HepG2 (cell line): Measurements from ENCODE around the gene NRG3. TPM values are rescaled to one million over a fixed set of nuclear protein-coding genes. Genes with fewer than 3 reads are reported as not detected.

Source experiments
- ATAC-seq: fragments of 200-7000 bp; cut with Tn5 transposase; 3 replicates; pipeline ENCODE4 v1.9.1; 2020; ENCODE audit warnings: mild to moderate bottlenecking, moderate library complexity
- BruUV-seq: library from RNA; stranded (reverse); fragments of 400-500 nt; replicated peaks from 2 replicates; lab custom pipeline; 2021; lab: Mats Ljungman, UMichigan
- CTCF ChIA-PET: fragments of 300-600 bp; formaldehyde crosslinking; extraction: SDS; loops from one replicate; lab custom pipeline; 2021; ENCODE audit warnings: low total read pairs, inconsistent platforms, low intra/inter-chr PET ratio; lab: Yijun Ruan, JAX
- POLR2A ChIA-PET: fragments of 350-600 bp; sonication (Branson Sonifier 250); formaldehyde crosslinking; loops from one replicate; lab custom pipeline; 2020; ENCODE audit warnings: antibody characterized with exemption, inconsistent platforms; lab: Yijun Ruan, JAX
- DNase-seq: peaks from one replicate; pipeline ENCODE4 v3.0.0-alpha.2; 2015; ENCODE audit warnings: low spot score
- FAIRE-seq: peaks from 3 replicates; lab custom pipeline; 2011; peaks lifted over from hg19 to GRCh38; lab: Jason Lieb, UNC
- H2AFZ ChIP-seq: one replicate; pipeline ENCODE4 v1.6.1; 2011; ENCODE audit warnings: low read length, inconsistent platforms
- H3K27ac ChIP-seq: fragments of 300-600 bp; 3 replicates; pipeline ENCODE4 v1.8.0; 2011; ENCODE audit warnings: mixed run types, mild to moderate bottlenecking, mixed read lengths, low read length, inconsistent platforms; ENCODE audit not compliant: insufficient read depth; ENCODE audit errors: extremely low read length
- H3K27me3 ChIP-seq, 2 experiments: fragments of 200-600 bp in 1 of 2; 2 replicates in 1 of 2; 3 replicates in 1 of 2; pipeline versions ENCODE4 v1.6.0 to v1.8.0; 2011; ENCODE audit warnings: low read length in 2 of 2, mild to moderate bottlenecking in 2 of 2, moderate library complexity in 2 of 2, inconsistent platforms in 1 of 2; ENCODE audit not compliant: insufficient read depth in 2 of 2, control insufficient read depth in 1 of 2
- H3K36me3 ChIP-seq, 2 experiments: fragments of 200-600 bp in 1 of 2; replicated peaks in 1 of 2; 2 replicates in 1 of 2; 3 replicates in 1 of 2; pipeline versions ENCODE4 v1.5.1 to v1.8.0; 2011; ENCODE audit warnings: low read length in 2 of 2, inconsistent platforms in 1 of 2; ENCODE audit not compliant: insufficient read depth in 2 of 2, control insufficient read depth in 1 of 2
- H3K4me1 ChIP-seq: 2 replicates; pipeline ENCODE4 v1.5.1; 2012; ENCODE audit warnings: low read length, inconsistent platforms; ENCODE audit not compliant: insufficient read depth
- H3K4me2 ChIP-seq: 2 replicates; pipeline ENCODE4 v1.6.0; 2011; ENCODE audit warnings: low read depth, low read length, inconsistent platforms
- H3K4me3 ChIP-seq, 3 experiments: fragments of 200-600 bp in 1 of 3; sonication (generic), shearing (Covaris generic) in 1 of 3; replicated peaks in 1 of 3; 2 replicates each; pipeline ENCODE4 v1.5.1; 2011 to 2016; ENCODE audit warnings: low read length in 3 of 3, inconsistent platforms in 2 of 3, low read depth in 2 of 3, mild to moderate bottlenecking in 2 of 3, control low read depth in 1 of 3, mixed read lengths in 1 of 3; ENCODE audit not compliant: insufficient read depth in 1 of 3
- H3K79me2 ChIP-seq: one replicate; pipeline ENCODE4 v1.6.1; 2011; ENCODE audit warnings: low read length, inconsistent platforms; ENCODE audit not compliant: insufficient read depth
- H3K9ac ChIP-seq: 2 replicates; pipeline ENCODE4 v1.6.0; 2011; ENCODE audit warnings: mild to moderate bottlenecking, low read depth, low read length, inconsistent platforms; ENCODE audit not compliant: insufficient read depth
- H3K9me3 ChIP-seq: 2 replicates; pipeline ENCODE4 v1.5.1; 2012; ENCODE audit warnings: mild to moderate bottlenecking, low read length
- H4K20me1 ChIP-seq: 2 replicates; pipeline ENCODE4 v1.6.0; 2011; ENCODE audit warnings: inconsistent platforms, mild to moderate bottlenecking, low read length, moderate library complexity; ENCODE audit not compliant: insufficient read depth
- CEBPG ChIP-seq: IDR thresholded peaks from 2 replicates; pipeline ENCODE4 v1.6.1; 2016
- HNF1B ChIP-seq: sonication (generic); formaldehyde crosslinking; IDR thresholded peaks from 2 replicates; pipeline ENCODE4 v1.5.1; 2020; ENCODE audit warnings: mild to moderate bottlenecking, moderate library complexity, missing genetic modification reagents
- HOXA3 ChIP-seq: sonication (generic); formaldehyde crosslinking; IDR thresholded peaks from 2 replicates; pipeline ENCODE4 v1.5.0; 2020; ENCODE audit warnings: missing genetic modification reagents
- KMT2A ChIP-seq: sonication (generic); formaldehyde crosslinking; IDR thresholded peaks from 2 replicates; pipeline ENCODE4 v1.4.0; 2020; ENCODE audit warnings: missing genetic modification reagents
- NCOA5 ChIP-seq: sonication (generic); formaldehyde crosslinking; IDR thresholded peaks from 2 replicates; pipeline ENCODE4 v1.4.0; 2020; ENCODE audit warnings: missing genetic modification reagents
- TBX3 ChIP-seq: fragments of 450-650 bp; IDR thresholded peaks from 2 replicates; pipeline ENCODE4 v1.6.1; 2017; ENCODE audit warnings: antibody characterized with exemption, mild to moderate bottlenecking, inconsistent platforms, borderline replicate concordance
- ZNF281 ChIP-seq: sonication (generic); formaldehyde crosslinking; IDR thresholded peaks from 2 replicates; pipeline ENCODE4 v1.4.0; 2020; ENCODE audit warnings: missing genetic modification reagents, borderline replicate concordance
- ZNF382 ChIP-seq: sonication (generic); formaldehyde crosslinking; IDR thresholded peaks from 2 replicates; pipeline ENCODE4 v1.5.0; 2020; ENCODE audit warnings: missing genetic modification reagents, mild to moderate bottlenecking, borderline replicate concordance
- ZNF775 ChIP-seq: sonication (generic); formaldehyde crosslinking; IDR thresholded peaks from 2 replicates; pipeline ENCODE4 v1.4.0; 2020; ENCODE audit warnings: missing genetic modification reagents, mild to moderate bottlenecking, moderate library complexity, borderline replicate concordance
- WGBS: methylation state at CpG from one replicate; pipeline ENCODE4 v1.1.6; 2017; ENCODE audit warnings: low lambda C conversion rate; 5-methylcytosine and 5-hydroxymethylcytosine counted together
- in situ Hi-C: cut with HindIII; loops from 2 replicates; pipeline ENCODE4 v1.10.0; 2017; ENCODE audit warnings: low pct_unique_long_range_greater_than_20kb; ENCODE audit not compliant: extremely low pct_ligation_motif_present
- intact Hi-C: fragments of 100-400 bp; cut with micrococcal nuclease; formaldehyde crosslinking; loops from one replicate; pipeline ENCODE4 v1.10.0; 2022; ENCODE audit not compliant: unreplicated experiment
- polyA plus RNA-seq, 8 experiments: library from polyadenylated mRNA; depleted of rRNA in 3 of 8; stranded (reverse) in 7 of 8; unstranded in 1 of 8; fragments of >200 nt; fragmentation: Illumina TruSeq in 4 of 8; extraction: Trizol in 4 of 8; gene quantifications; 2 replicates each; pipeline versions ENCODE4 v1.2.1 to v1.2.3, GENCODE V29; 2011 to 2016; ENCODE audit warnings: low read depth in 4 of 8, missing spikeins in 1 of 8, mixed read lengths in 1 of 8; ENCODE audit not compliant: insufficient read depth in 1 of 8
- total RNA-seq, 5 experiments: library from RNA; depleted of rRNA; stranded (reverse); fragments of >200 nt; fragmentation: Illumina TruSeq; extraction: Trizol; gene quantifications; 2 replicates each; pipeline ENCODE4 v1.2.3, GENCODE V29; 2016; ENCODE audit warnings: low read depth in 1 of 5

Gene NRG3
- total and polyA plus RNA-seq, 2 of the 13 experiments (the other 11 are each of a cell fraction or from before 2014, with no cell fraction given): not detected

- Histone ChIP-seq H3K27me3 (no peaks in the 10 kb centered on the region), H3K9ac (no peak overlapping the region), H3K4me2 (no peak overlapping the region), H2AFZ (no peak overlapping the region), H3K27ac (no peak overlapping the region), H3K4me3 (no peak overlapping the region), H3K79me2 (no peaks in the 10 kb centered on the region), H3K9me3 (peaks cover 83% of the 10 kb centered on the region), H3K36me3 (no peaks in the 10 kb centered on the region), H3K4me1 (no peaks in the 10 kb centered on the region), H4K20me1 (no peaks in the 10 kb centered on the region)
- no peak for TF ChIP-seq ZNF775 (CRISPR knock-in tag)
- no peak for TF ChIP-seq ZNF281
- no peak for TF ChIP-seq NCOA5 (CRISPR knock-in tag)
- no peak for TF ChIP-seq TBX3
- TF ChIP-seq HOXA3: no peak
- TF ChIP-seq HNF1B (CRISPR knock-in tag): no peak
- no peak for TF ChIP-seq KMT2A (CRISPR knock-in tag)
- no peak for TF ChIP-seq CEBPG
- TF ChIP-seq ZNF382 (CRISPR knock-in tag): no peak
- no peak for ATAC-seq
- intact Hi-C loops (no loop called here), in situ Hi-C loops (no loop called here)
- 73% methylated on average over 5 of the region's 5 CpGs for WGBS
- CTCF ChIA-PET: no interaction called here
- no peak for FAIRE-seq
- DNase-seq: no peak
- no TSS peak for BruUV-seq
- POLR2A ChIA-PET: no interaction called here
Measured at GRCh38 chr10:82319074-82319473, 444.1 kb downstream of the NRG3 start.
